GM19452 (cell line): ENCODE data around the gene CHIC1.
A peak's percentile ranks its signal among the peaks of the same experiment; 100 is the strongest.
"Not testable (repeated sequence)": the region's sequence is repeated elsewhere in the genome, so short reads cannot be mapped to it uniquely, and the experiment has no call there.

Experiments
- ATAC-seq: cut with Tn5 transposase; IDR thresholded peaks from one replicate; pipeline ENCODE4 v1.9.1; 2021; ENCODE audit not compliant: unreplicated experiment

Gene CHIC1

DNA sequence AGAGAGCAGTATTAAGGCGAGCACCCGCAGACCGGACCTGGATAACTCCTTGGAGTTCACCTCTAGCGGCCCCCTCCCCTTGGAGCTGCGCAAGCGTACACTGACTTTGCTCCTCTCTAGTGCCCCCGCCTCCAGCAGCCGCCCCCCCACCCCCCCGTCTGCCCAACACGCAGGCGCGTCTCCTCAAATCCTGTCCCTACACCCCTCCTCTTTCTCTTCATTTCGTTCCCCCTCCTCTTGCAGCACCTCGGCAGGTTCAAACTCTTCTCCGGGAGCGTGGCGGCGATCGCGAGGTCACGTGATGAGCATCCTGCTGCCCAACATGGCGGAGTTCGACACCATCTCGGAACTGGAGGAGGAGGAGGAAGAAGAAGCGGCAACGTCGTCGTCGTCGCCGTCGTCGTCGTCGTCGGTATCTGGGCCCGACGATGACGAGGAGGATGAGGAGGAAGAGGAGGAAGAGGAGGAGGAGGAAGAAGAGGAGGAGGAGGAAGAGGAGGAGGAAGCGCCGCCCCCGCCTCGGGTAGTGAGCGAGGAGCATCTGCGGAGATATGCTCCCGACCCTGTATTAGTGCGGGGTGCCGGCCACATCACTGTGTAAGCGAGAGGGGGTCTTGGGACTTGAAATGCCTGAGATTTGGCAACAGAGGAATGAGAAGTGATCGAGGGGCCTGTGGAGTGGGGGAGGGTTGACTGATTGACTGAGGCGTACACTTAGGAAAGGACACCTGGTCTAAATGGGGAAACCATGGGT lies at the start of gene CHIC1:
CHIC1 (plus strand) TSS at position 214 of the 754 bp plus-strand sequence; CDS start at position 302, 88 bp downstream.
- ATAC-seq = peak; percentile 55

DNA sequence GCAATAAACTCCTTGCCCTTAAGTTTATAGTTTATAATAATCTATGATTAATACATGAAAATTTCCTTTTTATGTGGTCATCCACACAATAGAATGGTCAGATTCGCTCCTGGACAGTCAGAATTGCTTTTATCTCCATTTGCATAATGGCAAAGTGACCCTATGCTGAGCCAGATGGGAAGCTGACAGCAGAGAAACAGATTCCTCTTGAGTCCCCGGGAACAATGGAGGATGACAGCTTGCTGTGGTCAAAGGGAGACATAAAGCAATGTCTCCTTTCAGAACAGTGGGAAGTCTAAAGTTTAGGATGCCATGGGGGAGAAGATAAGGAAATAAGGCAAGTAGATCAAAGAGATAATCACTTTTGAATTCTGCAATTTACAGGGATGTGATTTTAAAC lies 40.2 kb upstream of the CHIC1 start:
- ATAC-seq = not testable (repeated sequence)

DNA sequence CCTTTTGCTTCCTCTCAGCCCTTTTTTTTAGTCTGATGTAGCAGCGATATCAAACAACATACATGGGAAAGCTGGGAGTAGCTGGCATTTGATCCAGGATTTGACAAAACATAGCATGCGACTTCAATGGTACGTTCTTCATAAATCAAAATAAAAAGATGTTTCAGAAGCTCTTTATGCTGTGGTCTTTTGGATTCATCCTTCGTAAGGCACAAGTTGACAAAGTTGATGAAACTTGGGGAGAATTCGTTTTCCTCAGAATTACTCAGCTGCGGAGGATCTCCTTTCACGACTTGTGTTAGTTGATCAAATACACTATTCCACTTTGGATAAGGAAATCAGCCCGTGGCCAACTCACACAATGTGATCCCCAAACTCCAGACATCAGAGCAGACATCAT lies 38.1 kb upstream of the CHIC1 start:
- ATAC-seq = no peak

DNA sequence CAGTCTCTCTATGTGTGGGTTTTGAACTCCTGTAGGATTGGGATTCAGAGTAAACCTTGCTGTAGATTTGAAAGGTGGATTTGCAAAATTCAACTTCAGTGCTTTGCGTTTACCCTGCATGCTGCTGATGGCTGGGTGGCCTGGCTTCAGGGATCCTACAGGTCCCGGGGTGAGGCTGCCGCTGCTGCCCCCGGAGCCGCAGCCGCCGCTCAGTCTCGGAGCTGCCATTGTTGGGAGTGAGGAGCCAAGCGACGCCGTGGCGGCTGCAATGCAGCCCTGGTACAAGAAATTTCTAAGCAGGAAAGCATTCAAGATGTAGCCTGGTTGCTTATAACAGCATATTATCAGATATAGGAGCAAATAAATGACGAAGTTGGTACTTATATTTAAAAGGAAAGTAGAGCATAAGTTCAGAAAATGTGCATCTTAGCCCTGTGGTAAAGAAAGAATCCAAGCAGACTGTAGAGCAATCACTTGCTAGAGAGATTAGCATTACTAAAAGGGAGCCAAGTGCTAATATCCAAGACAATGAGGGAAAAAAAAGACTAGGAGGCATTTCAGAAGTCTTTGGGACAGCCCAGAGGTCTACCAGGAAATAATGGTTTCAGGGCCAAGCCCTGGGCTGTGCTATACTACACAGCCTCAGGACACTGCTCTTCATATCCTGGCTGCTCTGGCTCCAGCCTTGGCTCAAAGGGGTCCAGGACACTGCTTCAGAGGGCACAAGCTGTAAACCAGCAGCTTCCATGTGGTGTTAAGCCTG lies 36.9 kb upstream of the CHIC1 start:
- no peak for ATAC-seq

DNA sequence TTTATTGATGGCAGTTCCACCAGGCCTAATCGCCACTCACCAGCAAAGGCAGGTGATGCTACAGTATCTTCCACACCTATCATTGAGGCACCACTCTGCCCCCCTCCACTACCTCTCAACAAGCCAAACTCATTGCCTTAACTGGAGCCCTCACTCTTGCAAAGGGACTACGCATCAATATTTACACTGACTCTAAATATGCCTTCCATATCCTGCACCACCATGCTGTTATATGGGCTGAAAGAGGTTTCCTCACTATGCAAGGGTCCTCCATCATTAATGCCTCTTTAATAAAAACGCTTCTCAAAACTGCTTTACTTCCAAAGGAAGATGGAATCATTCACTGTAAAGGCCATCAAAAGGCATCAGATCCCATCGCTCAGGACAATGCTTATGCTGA lies 31.3 kb upstream of the CHIC1 start:
- not testable (repeated sequence) for ATAC-seq

DNA sequence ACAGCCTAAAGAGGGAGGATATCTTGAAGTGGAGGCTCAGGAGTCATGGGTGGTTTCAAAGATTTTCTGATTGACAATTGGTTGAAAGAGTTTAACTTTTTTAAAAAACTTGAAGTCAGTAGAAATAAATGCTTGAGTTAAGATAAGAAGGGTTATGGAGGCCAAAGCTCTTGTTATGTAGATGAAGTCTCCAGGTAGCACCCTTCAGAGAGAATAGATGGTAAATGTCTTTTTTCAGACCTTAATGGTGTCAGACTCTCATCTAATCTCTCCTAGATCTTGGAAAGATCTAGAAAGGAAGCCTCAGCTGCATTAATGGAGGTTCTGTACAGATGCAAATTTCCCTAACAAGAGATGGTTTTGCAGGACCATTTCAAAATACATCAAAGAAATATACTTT lies 6.8 kb upstream of the CHIC1 start:
- no peak for ATAC-seq

DNA sequence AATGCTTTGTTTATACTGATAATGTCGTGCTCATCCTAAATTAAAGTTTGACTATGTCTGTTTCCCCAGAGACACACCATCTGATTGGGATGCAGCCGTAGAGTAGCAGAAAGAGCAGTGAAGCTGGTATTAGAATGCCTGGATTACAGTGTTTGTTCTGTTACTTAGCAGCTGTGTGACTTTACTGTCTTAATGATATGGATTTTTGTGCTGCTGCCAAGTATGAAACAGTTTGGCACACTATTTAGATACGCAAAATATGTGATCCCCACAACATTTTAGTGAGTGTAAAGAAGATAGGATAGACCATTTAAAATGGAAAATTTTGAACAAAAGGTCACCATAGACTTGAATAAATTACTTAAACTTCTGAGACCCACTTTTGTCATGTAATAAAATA lies 1.2 kb upstream of the CHIC1 start:
- no peak for ATAC-seq

DNA sequence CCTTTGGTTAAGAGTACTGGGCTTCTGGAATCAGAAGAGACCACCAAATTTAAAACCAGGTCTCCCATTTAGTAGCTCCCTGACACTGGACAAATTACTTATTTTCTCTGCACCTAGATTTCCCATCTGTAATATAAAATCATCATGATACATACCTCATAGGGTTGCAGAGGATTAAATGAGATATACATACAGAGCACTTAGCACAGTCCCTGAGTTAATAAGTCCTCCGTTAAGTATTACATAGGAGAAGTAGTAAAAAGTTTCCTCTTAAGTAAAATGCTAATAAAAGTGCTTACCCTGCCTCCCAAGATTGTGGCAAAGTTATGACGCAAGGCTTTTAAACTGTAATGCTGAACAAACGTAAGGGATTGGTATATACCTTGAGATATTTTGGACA lies 539 bp upstream of the CHIC1 start:
- peak; percentile 12 for ATAC-seq

DNA sequence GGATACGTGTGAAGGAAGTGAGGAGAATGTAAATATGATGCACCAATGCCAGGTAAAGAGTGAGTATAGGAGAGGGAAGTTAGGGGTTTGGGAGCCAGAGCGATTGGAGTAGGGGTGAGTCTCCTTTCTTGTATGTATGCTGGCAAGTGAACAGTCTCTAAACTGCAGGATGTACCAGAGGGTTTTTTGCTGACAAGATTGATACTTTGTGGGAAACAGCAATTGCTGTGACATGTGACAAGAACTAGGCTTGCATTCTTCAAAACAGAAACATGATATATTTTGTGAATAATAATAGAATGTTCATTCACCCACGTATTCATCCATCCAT lies 706 bp downstream of the CHIC1 start:
- peak; percentile 47 for ATAC-seq

DNA sequence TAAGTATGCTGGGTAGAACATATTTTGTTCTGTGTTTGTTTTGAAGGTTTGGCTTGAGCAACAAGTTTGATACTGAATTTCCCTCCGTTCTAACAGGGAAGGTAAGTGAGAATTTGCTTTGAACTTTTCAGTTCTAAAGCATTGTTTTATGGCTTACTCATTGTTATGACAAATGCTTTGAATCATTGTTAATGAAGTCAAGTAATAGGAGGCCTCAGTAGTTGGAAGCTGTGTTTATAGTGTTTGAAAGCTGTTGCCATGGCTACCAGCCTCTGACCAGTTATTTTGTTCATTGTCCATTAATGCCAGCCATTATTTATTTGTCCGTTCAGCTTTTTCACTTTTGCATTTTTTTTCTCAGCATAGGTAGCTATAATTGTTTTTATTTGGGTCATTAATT lies 14.4 kb downstream of the CHIC1 start:
- no peak for ATAC-seq

DNA sequence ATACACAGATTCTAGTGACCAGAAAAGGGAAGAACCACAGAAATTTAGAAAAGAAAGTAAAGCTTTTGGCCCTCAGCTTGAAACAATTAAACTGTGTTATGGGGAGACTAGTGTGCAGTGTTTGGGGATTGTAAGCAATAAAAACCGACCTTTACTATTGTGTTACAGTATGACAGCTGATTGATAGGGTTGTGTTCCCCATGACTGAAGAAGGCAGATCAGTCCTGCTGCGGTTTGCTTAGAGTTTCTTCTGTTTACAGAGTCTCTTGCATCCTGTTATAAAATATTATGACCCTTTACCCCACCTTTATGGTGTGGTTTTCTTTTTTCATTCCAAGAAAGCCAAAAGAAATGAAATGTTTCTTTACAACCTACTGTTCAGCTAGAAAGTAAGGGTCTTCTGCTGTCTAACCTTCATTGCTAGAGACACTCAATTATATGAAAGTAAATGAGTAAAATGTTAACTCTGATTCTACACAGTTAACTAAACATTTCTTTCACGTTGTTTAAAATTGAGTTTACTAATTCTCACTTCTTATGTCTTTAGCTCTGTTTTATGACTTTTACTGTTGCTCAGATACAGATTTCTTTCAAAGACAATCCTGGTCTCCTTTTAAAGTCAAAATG lies 18.1 kb downstream of the CHIC1 start:
- no peak for ATAC-seq

DNA sequence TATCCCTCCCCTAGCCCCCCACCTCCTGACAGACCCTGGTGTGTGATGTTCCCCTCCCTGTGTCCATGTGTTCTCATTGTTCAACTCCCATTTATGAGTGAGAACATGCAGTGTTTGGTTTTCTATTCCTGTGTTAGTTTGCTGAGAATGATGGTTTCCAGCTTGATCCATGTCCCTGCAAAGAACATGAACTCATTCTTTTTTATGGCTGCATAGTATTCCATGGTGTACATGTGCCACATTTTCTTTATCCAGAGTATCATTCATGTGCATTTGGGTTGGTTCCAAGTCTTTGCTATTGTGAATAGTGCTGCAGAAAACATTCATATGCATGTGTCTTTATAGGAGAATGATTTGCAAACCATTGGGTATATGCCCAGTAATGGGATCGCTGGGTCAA lies 34.8 kb downstream of the CHIC1 start:
- not testable (repeated sequence) for ATAC-seq

DNA sequence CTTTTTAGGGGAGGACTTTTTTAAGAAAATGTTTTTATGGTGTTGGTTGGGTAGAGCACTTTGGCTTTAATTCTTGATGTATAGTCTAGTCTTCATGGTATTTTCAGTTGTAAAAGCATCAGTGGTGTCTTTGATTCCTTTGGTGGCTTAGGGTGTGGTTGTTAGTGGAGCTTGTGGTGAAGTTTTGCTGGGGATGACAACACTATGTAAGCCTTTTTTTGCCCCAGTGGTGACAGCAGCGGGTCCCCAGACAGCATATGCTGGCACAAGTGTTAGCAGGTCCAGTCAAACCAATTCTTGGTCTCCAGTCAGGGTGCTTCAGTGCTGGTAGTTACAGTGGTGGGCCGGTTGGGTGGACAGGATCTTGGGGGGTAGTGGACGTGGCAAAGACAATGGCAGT lies 52.0 kb downstream of the CHIC1 start:
- ATAC-seq = no peak

DNA sequence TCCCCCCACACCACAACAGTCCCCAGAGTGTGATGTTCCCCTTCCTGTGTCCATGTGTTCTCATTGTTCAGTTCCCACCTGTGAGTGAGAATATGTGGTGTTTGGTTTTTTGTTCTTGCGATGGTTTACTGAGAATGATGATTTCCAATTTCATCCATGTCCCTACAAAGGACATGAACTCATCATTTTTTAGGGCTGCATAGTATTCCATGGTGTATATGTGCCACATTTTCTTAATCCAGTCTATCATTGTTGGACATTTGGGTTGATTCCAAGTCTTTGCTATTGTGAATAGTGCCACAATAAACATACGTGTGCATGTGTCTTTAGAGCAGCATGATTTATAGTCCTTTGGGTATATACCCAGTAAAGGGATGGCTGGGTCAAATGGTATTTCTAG lies 78.7 kb downstream of the CHIC1 start:
- not testable (repeated sequence) for ATAC-seq

DNA sequence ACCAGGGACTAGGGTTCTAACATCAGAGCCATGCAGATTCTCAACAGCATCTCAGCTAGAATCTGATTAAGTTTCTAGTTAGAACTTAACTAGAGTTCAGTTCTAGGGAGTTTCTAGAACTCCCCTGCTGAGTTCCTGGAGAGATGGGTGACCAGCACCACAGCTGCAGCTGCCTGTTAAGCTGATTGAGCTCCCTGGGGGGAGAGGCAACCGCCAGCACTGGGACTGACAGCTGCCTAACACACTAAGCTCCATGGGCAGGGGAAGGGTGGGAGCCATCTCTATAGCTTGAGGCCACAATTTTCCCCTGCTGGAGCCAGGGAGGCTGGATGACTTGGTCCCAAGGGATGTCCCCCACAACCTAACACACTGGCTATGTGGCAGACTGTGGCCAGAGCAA lies 84.2 kb downstream of the CHIC1 start:
- ATAC-seq = peak; percentile 41

DNA sequence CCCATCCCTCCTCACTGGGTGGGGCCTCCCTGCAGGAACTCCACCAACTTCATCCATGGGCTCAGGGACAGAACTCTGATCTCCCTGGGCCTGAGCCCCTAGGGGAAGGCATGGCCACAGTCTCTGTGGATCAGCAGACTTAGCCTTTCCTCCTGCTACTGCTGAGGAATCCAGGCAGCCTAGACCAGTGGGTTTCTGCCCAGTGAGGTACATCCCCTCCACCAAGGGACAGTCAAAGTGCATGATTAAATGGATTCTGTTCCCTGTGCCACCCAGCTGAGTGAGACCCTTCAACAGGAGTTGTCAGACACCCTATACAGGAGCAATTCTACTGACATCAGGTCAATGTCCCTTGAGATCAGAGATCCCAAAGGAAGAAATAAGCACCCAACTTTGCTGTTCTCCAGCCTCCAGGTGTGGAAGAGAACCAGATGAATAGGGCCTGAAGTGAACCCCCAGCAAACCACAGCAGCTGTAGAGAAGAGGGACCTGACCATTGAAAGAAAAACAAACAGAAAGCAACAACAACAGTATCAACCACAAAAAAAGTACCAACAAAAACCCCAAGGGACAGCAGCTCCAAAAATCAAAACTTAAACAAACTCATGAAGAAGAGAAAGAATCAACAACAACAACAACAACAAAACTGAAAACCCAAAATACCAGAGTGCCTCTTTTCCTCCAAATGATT lies 84.8 kb downstream of the CHIC1 start:
- ATAC-seq = peak; percentile 49

DNA sequence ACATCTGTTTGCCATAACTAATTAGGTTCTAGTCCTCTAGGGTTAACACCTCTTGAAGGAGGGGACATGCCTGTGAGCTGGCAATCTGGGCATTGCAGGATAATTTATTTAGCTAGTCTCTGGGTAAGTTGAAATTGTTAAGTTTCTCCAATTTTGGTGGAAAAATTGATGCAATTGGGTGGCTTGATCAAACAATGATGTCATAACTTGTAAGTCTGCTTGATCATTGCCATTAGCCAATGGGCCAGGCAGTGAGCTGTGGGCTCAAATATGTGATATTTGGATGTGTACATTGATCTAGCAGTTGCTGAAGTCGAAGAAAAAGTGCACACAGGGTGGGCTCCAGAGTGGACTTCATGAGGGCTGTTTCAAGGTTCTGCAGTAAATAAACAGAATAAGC lies 98.3 kb downstream of the CHIC1 start:
- not testable (repeated sequence) for ATAC-seq

DNA sequence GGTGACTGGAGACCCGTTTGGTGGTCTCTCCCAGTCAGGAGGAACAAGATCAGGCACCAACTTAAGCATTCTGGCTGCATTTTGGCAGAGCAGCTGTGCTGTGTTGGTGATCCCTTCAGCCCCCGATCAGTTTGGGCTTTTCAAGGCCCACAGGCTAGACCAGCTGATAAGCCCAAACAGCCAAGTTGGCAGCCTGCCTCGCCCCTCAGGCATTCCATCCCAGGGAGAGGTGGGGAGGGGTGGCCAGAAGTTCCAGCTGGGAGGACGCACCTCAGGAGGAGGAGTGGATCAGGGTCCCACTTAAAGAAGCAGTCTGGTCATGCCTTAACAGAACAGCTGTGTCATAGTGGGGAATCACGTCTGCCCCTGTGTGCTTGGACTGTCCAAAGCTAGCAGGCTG lies 105.8 kb downstream of the CHIC1 start:
- no peak for ATAC-seq

DNA sequence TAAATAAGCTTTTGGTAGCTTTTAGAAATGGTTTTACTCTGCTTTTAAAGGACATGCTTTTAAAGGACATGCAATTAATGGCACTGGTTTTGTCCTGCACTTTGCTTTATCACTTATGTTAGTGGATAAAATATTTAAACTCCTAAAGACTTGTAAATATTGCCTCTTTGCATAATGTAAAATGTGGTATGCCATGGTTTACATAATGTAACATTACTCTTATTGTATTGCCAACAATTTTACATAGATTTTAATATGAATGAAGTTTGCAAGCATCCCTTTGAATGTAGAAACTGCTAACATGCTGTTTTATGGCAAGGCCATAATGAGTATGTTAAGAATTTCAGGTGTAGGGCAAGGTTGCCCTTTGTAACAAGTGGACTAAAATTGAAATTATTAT lies 118.4 kb downstream of the CHIC1 start:
- ATAC-seq = no peak

DNA sequence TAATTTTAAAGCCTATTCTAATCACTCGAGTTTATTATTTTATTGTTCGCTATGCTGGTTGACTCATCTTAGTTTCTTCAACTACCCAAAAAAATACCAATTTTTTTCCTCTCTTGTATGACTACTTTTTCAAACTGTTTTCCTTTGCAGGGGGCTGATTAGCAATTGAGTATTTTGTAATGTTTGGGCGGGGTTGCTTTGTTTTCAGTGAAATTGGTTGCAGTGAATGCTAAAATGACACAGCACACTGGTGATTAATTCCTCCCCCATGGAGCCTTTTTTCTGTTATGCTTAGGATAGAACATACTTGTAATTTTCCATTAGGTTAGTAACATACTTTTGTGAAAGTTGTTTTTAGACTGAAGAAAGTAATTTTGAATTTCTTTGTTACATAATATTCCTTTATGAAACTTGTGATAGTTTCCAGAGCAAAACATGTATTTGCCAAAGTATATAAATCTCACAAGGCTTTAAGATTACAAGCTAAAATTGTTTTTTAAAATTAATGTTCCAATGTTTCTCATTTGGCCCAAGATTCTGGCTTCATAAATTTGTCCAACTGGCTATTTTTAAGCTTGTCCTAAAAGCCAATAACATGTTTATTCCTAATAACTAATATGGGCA lies 120.4 kb downstream of the CHIC1 start:
- no peak for ATAC-seq

DNA sequence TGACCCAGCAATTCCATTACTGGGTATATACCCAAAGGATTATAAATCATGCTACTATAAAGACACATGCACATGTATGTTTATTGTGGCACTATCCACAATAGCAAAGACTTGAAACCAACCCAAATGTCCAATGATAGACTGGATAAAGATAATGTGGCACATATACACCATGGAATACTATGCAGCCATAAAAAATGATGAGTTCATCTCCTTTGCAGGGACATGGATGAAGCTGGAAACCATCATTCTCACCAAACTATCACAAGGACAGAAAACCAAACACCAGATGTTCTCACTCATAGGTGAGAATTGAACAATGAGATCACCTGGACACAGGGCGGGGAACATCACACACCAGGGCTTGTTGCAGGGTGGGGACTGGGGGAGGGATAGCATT lies 144.0 kb downstream of the CHIC1 start:
- ATAC-seq = not testable (repeated sequence)
